ENCODE measurements around the gene HS3ST6. TPM values are rescaled to one million over a fixed set of nuclear protein-coding genes. Genes with fewer than 3 reads are reported as not detected.

HS3ST6 gene
- total and polyA plus RNA-seq, 9 of the 15 experiments (the other 6 are each of a cell fraction or from before 2014, with no cell fraction given), result not detected

- TF ChIP-seq KDM5B (IDR thresholded peaks at IDR 0.05; ENCODE audit: insufficient replicate concordance, low read depth, low read length) (peak; percentile 87), REST (IDR thresholded peaks at IDR 0.05; ENCODE audit: borderline replicate concordance) (peak; percentile 53; the same call in 1 of the 2 replicates), REST (CRISPR knock-in tag; IDR thresholded peaks at IDR 0.05; ENCODE audit: low read depth) (no peak), KHSRP (IDR thresholded peaks at IDR 0.05) (no peak), HCFC1 (IDR thresholded peaks at IDR 0.05; ENCODE audit: low read depth, low read length) (peak; percentile 98), KLF16 (IDR thresholded peaks at IDR 0.05) (0 out of 2 replicates have a peak, but pooled peaks have one; percentile 4), NR2C2 (CRISPR knock-in tag; IDR thresholded peaks at IDR 0.05) (peak; percentile 79), NR2C2 (tag; IDR thresholded peaks at IDR 0.05) (peak; percentile 85), KAT7 (CRISPR knock-in tag; IDR thresholded peaks at IDR 0.05; ENCODE audit: borderline replicate concordance) (peak; percentile 87; the same call in 1 of the 2 replicates), HOMEZ (CRISPR knock-in tag; IDR thresholded peaks at IDR 0.05) (no peak), SRSF3 (IDR thresholded peaks at IDR 0.05; ENCODE audit: insufficient read depth, low read length) (no peak), ZNF764 (CRISPR knock-in tag; IDR thresholded peaks at IDR 0.05; ENCODE audit: low read depth) (peak; percentile 95), NR0B1 (IDR thresholded peaks at IDR 0.05; ENCODE audit: partially characterized antibody) (no peak)
Observed at GRCh38 chr16:1959269-1960039, 41.2 kb upstream of the HS3ST6 start, which contains the start of gene NDUFB10 (continued).
